H1 (cell line): Measurements from ENCODE around the gene SULT2B1. TPM values are rescaled to one million over a fixed set of nuclear protein-coding genes. Genes with fewer than 3 reads are reported as not detected.

ENCODE experiments used
- BCL11A ChIP-seq, 2 experiments: IDR thresholded peaks; one replicate each; pipeline ENCODE4 v1.6.1; 2011; ENCODE audit warnings: low read depth in 2 of 2, low read length in 2 of 2, mild to moderate bottlenecking in 2 of 2
- polyA plus RNA-seq, 7 experiments: library from polyadenylated mRNA; depleted of rRNA in 3 of 7; stranded (reverse) in 5 of 7; unstranded in 2 of 7; fragments of >200 nt in 5 of 7; fragments of 200-250 nt in 2 of 7; gene quantifications; 1 replicate in 5 of 7; 2 replicates in 1 of 7; 4 replicates in 1 of 7; pipeline versions ENCODE4 v1.2.1 to v1.2.3, GENCODE V29; 2011 to 2013; ENCODE audit warnings: missing spikeins in 2 of 7, mixed read lengths in 2 of 7
- total RNA-seq: library from RNA; stranded (reverse); fragmentation: NEBNext Ultra II Directional; extraction: Animal tissue kit (Norgen Biotek cat#: 25700); gene quantifications from 2 replicates; pipeline ENCODE4 v1.2.1, GENCODE V29; 2021

Gene SULT2B1
- total and polyA plus RNA-seq, 2 of the 8 experiments (the other 6 are each of a cell fraction or from before 2014, with no cell fraction given): 1.5 to 2.6 TPM

GRCh38 chr19:48554385-48555091 is 2.6 kb downstream of the SULT2B1 start (continued):
- TF ChIP-seq BCL11A (IDR thresholded peaks at IDR 0.05; ENCODE audit: low read depth in 2 of 2, low read length in 2 of 2): no peak
